ENCODE results near the gene KIAA0930. TPM values are rescaled to one million over a fixed set of nuclear protein-coding genes. Genes with fewer than 3 reads are reported as not detected.

KIAA0930 gene
- total RNA-seq, 1 donor from 2014 or later: 63.4 TPM

GRCh38 chr22:45223304-45224117 lies 17.2 kb downstream of the KIAA0930 start:
- DNase-seq (ENCODE audit: extremely low read depth, low read depth, low spot score): no peak

- DNase-seq (ENCODE audit: extremely low read depth, low read depth, low spot score): no peak
Observed at GRCh38 chr22:45221201-45221600, 19.5 kb downstream of the KIAA0930 start.

- DNase-seq (ENCODE audit: extremely low read depth, low read depth, low spot score): no peak
Observed at GRCh38 chr22:45218976-45219375, 21.7 kb downstream of the KIAA0930 start.

- DNase-seq (ENCODE audit: extremely low read depth, low read depth, low spot score): no peak
Observed at GRCh38 chr22:45217806-45218205, 22.9 kb downstream of the KIAA0930 start.

GRCh38 chr22:45217345-45217744 lies 23.3 kb downstream of the KIAA0930 start:
- no peak for DNase-seq (ENCODE audit: extremely low read depth, low read depth, low spot score)

GRCh38 chr22:45216133-45217003 lies 24.3 kb downstream of the KIAA0930 start:
- no peak for DNase-seq (ENCODE audit: extremely low read depth, low read depth, low spot score)

GRCh38 chr22:45212992-45213751 lies 27.5 kb downstream of the KIAA0930 start:
- no peak for DNase-seq (ENCODE audit: extremely low read depth, low read depth, low spot score)

- DNase-seq (ENCODE audit: extremely low read depth, low read depth, low spot score): no peak
Observed at GRCh38 chr22:45212306-45212709, 28.4 kb downstream of the KIAA0930 start.

GRCh38 chr22:45211848-45212247 lies 28.8 kb downstream of the KIAA0930 start:
- DNase-seq (ENCODE audit: extremely low read depth, low read depth, low spot score): no peak

GRCh38 chr22:45211435-45211834 lies 29.3 kb downstream of the KIAA0930 start:
- DNase-seq (ENCODE audit: extremely low read depth, low read depth, low spot score): no peak

GRCh38 chr22:45210991-45211390 lies 29.7 kb downstream of the KIAA0930 start:
- no peak for DNase-seq (ENCODE audit: extremely low read depth, low read depth, low spot score)

- no peak for DNase-seq (ENCODE audit: extremely low read depth, low read depth, low spot score)
Observed at GRCh38 chr22:45210577-45210976, 30.1 kb downstream of the KIAA0930 start.

GRCh38 chr22:45210174-45210573 lies 30.5 kb downstream of the KIAA0930 start:
- no peak for DNase-seq (ENCODE audit: extremely low read depth, low read depth, low spot score)

- no peak for DNase-seq (ENCODE audit: extremely low read depth, low read depth, low spot score)
Observed at GRCh38 chr22:45208993-45209838, 31.5 kb downstream of the KIAA0930 start.

GRCh38 chr22:45208696-45208992 lies 32.0 kb downstream of the KIAA0930 start:
- no peak for DNase-seq (ENCODE audit: extremely low read depth, low read depth, low spot score)

- DNase-seq (ENCODE audit: extremely low read depth, low read depth, low spot score): no peak
Observed at GRCh38 chr22:45207981-45208664, 32.6 kb downstream of the KIAA0930 start.

- no peak for DNase-seq (ENCODE audit: extremely low read depth, low read depth, low spot score)
Observed at GRCh38 chr22:45207533-45207932, 33.2 kb downstream of the KIAA0930 start.

- no peak for DNase-seq (ENCODE audit: extremely low read depth, low read depth, low spot score)
Observed at GRCh38 chr22:45206233-45206632, 34.5 kb downstream of the KIAA0930 start.

GRCh38 chr22:45205276-45205925 lies 35.3 kb downstream of the KIAA0930 start:
- no peak for DNase-seq (ENCODE audit: extremely low read depth, low read depth, low spot score)
